Tibial nerve (tissue), 4 donors: Measurements from ENCODE around the gene IL1R2.

Source experiments
- CTCF ChIP-seq, 5 experiments: fragments of 200-600 bp in 3 of 5; fragments of 450-650 bp in 2 of 5; sonication (generic) in 3 of 5; IDR thresholded peaks; one replicate each; pipeline ENCODE4 v1.5.1; 2016 to 2019; ENCODE audit warnings: antibody characterized with exemption in 5 of 5, mild to moderate bottlenecking in 3 of 5, moderate library complexity in 2 of 5
- EP300 ChIP-seq, 2 donors: sonication (generic); formaldehyde crosslinking; IDR thresholded peaks; one replicate each; pipeline ENCODE4 v1.6.1; 2017; ENCODE audit warnings: antibody characterized with exemption in 2 of 2, mild to moderate bottlenecking in 1 of 2
- POLR2A ChIP-seq, 2 donors: fragments of 450-650 bp; IDR thresholded peaks; one replicate each; pipeline ENCODE4 v1.6.1; 2017; ENCODE audit warnings: antibody characterized with exemption in 2 of 2, mild to moderate bottlenecking in 2 of 2, moderate library complexity in 2 of 2

- TF ChIP-seq EP300 (IDR thresholded peaks at IDR 0.05) (peak in 1 of 2 donors; percentile 47), CTCF (IDR thresholded peaks at IDR 0.05) (no peak), POLR2A (IDR thresholded peaks at IDR 0.05) (no peak)
These were observed 70.4 kb downstream of the IL1R2 start for GRCh38 chr2:102061962-102062795.
